HG03280 (cell line): Measurements from ENCODE around the gene MS4A18.
A peak's percentile ranks its signal among the peaks of the same experiment; 100 is the strongest.
"Not testable (repeated sequence)": the region's sequence is repeated elsewhere in the genome, so short reads cannot be mapped to it uniquely, and the experiment has no call there.

Experiments used
- ATAC-seq: cut with Tn5 transposase; IDR thresholded peaks from one replicate; pipeline ENCODE4 v1.9.1; 2021; ENCODE audit warnings: mild to moderate bottlenecking, moderate library complexity; ENCODE audit not compliant: unreplicated experiment

The MS4A18 gene

GRCh38 chr11:60734279-60734678 is 9.8 kb downstream of the MS4A18 start:
- ATAC-seq, result no peak

DNA sequence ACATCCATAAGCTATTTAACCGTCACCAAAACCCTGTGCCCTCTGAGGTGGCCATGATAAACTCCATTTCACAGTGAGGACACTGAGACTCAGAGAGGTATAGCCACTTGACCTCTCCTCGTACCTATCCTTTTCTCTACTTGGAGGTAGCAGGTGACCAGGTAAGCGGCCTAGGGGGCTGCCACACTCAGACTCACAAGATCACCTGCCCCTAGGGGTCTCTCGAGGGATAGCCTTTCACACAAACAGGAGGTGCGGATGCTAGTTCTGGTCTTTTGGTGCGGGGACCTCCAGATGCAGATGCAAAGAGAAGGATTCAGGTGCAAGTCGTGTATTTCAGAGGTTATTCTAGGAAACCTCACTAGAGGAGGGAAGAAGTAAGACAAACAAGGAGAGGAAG is 14.6 kb downstream of the MS4A18 start:
- no peak for ATAC-seq

DNA sequence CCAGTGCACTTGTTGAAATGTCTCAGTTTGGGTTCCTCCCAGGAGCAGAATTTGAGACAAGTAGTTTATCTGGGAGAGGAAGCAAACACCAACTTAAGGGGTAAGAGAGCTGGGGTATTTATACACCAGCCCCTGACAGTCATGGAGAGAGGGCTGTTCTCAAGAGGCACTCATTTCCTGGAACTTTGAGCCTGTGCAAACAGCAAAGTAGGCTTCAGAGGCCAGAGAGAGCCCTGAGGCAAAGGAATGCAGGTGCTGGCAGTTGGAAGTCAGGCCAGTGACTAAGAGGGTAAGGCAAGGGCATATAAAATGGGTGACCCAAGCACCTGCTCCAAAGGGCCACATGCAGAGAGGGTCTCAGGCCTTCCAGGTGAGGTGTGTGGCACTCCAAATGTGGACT is 16.1 kb downstream of the MS4A18 start:
- ATAC-seq, result no peak

- no peak for ATAC-seq
Observed at GRCh38 chr11:60741421-60741820, 16.9 kb downstream of the MS4A18 start.

DNA sequence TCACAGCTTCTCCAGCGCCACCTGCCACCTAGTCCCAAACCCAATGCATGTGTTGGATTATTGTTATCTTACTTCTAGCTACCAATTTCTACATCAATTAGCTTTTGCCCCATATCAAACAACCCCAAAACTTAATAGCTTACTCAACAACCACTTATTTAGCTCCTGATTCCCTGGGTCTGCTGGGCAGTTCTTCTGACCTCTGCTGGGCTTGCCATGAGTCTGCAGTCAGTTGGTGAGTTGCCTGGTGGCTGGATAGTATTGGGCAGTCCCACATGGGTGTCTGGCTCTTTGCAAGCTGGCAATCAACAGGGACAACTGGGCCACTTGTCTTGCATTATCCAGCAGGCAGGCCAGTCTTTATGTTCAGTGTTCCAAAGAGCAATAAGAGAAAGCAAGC is 18.5 kb downstream of the MS4A18 start:
- no peak for ATAC-seq

- no peak for ATAC-seq
Observed at GRCh38 chr11:60744114-60744513, 19.6 kb downstream of the MS4A18 start.

- no peak for ATAC-seq
Observed at GRCh38 chr11:60747359-60747873, 22.9 kb downstream of the MS4A18 start.

GRCh38 chr11:60748225-60748624 is 23.7 kb downstream of the MS4A18 start:
- no peak for ATAC-seq

GRCh38 chr11:60748821-60749220 is 24.3 kb downstream of the MS4A18 start:
- ATAC-seq, result no peak

DNA sequence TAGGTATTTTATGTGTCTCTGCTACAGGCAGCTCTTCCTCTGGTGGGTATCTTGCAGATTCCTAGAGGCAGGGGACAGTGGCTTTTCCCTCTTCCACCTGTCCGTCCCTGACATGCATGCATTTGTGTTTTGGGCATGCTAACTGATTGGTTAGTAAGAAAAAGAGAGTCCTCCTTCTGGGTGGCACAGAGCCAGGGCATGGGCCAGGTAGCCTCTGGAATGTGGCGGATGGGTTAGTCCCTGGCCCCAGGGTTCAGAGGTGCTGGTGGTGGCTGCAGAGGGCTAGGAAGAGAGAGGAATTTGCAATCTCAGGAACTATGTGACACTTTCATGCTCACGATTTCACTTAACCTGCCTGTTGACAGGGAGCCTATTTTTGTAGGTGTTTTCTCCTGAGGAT is 26.4 kb downstream of the MS4A18 start:
- ATAC-seq, result no peak

DNA sequence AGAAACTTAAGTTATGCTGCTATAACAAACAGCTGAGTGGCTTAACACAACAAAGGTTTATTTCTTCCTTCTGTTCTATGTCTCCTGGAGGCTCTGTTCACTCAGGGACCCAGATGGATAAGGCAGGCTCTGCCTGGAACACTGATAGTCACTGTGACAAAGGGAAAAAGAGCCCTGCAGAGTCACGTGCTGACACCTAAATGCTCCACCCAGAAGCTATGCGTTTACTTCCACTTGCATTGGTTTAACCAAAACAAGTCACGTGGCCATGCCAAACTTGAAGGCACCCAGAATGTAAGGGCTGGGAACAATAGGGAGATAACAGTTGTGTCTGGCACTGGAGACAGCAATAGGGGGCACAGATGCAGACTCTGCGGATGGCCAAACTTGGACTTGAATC is 28.8 kb downstream of the MS4A18 start:
- ATAC-seq, result no peak

DNA sequence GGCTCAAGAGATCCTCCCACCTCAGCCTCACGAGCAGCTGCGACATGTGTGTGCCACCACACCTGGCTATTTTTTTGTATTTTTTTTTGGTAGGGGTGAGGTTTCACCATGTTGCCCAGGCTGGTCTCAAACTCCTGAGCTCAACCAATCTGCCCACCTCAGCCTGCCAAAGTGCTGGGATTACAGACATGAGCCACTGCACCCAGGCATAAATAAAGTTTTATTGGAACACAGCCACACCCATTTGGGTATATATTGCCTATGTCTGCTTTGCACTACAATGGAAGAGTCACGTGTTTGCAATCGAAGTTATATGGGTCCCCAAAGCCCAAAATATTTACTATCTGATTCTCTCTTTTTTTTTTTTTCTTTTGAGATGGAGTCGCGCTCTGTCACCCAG is 30.4 kb downstream of the MS4A18 start:
- no peak for ATAC-seq

DNA sequence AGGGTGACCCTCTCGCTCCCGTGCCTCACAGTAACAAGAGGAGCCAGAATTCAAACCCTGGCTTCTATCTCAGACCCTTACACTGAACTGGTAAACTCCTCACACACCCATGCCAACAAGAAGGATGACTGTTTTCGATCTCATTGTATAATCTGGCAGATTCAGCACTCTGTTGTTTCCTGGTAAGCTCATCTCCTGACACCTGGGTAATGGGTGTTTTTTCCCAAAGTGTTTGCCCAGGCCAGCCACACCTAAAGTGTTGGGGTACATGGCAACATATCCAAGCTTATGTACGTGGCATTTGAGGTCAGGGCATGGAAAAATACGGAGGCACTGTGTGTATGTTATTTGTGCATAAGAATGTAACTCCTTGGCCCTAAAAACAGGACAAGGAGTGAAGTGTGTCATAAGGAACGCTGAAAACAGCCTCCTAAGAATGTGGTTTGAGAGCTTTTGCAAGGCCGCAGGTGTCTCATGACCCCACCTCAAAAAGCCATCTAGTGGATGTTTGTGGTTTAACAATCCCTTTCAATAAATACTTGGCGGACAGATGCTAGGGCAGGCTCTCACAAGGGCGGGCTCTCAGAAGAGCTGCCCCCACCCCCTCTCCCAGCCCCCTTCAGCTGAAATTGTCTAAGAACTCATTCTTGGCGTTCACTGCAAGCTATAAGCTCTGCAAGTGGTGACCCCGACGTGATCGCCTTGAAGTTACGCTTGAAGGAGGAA is 31.9 kb downstream of the MS4A18 start, which contains the start of gene MS4A15:
Gene MS4A15, plus strand, starts transcription at position 561 of the 726 bp plus-strand sequence. CDS start 6,867 bp downstream, outside the sequence.
- ATAC-seq, result no peak

DNA sequence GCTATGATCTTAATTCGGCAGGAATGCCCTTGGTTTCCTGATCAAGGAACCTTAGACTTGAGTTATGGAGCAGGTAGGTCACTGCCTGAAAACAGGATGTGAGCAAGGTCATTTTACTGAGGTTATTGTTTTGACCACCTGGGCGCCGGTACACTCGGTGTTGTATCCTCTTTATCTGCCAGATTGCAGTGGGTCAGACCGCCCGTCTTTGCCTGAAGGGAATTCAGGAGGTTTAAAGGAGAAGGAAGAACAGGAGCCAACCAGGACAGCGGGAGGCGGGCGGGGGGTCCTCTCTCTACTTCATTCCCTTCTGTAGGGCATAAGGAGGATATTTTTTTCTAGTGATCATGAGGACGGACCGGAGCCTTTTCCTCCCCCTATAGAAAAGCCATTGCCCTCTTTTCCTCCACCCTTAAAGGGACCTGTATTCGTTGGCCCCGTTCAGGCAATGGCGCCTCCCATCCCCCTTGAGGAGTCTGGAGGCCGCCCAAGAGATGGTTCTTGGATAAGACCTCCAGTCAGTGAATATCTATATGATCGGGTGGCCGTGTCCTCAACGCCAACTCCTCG is 32.8 kb downstream of the MS4A18 start:
- ATAC-seq, result no peak

DNA sequence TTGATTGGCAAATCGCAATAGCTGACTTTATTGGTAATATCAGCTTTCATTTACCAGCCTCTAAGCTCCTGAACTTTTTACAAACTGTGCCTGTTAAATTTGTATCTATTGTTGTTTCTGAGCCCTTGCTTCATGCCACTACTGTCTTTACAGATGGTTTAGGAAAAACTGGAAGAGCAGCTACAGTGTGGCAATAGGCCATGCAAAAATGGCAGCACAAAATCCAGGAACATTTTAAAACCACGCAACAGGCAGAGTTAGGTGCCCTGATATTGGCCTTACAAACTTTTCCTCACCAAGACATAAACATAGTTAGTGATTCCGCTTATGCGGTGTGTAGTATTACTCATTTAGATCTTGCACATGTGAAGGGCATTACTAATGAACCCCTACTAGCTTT is 34.2 kb downstream of the MS4A18 start:
- ATAC-seq, result not testable (repeated sequence)

- ATAC-seq, result not testable (repeated sequence)
Observed at GRCh38 chr11:60759438-60760225, 35.1 kb downstream of the MS4A18 start.

DNA sequence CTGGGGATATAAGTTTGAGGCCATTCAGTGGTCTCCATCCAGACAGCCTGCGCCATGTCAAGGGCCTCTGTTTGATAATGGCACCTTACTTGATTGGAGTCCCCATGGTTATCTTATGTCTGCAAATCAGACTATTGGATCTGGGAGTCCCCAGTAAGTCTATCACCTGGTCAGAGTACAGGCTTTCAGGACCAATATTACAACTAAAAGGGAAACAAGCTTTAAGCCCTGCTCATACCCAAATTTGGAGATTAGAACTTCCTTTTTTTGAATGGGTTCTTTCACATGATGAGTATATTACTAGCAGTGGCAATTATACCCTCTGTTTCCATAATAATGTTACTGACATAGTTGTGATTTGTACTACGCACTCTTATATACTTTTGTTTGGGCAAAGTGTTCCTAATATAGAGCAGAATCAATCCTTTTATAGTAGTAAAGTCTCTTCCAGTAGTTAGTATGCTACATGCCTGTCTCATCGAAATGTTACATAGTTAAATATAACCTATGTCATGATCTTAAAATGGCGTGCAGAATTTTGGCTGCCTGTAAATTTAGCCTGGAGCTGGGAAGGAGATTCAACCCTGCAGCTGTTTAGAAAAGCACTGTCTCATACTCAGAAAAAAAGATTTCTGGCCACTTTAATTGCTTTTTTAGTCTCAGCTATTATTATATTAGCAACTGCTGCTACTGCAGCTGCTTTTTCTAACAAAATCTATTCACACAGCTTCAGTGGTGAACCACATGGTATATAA is 37.1 kb downstream of the MS4A18 start:
- ATAC-seq, result peak; percentile 29

- ATAC-seq, result peak; percentile 58
Observed at GRCh38 chr11:60762851-60763691, 38.6 kb downstream of the MS4A18 start.

GRCh38 chr11:60763692-60764369 is 39.3 kb downstream of the MS4A18 start:
- ATAC-seq, result peak; percentile 11
